C4-2B (cell line): Measurements from ENCODE around the gene RILPL1.
"Not testable (repeated sequence)": the region's sequence is repeated elsewhere in the genome, so short reads cannot be mapped to it uniquely, and the experiment has no call there.

Experiments
- H3K27ac ChIP-seq: fragments of 450-650 bp; 2 replicates; pipeline ENCODE4 v1.5.1; 2017
- CTCF ChIP-seq: fragments of 450-650 bp; conservative IDR thresholded peaks from 2 replicates; pipeline ENCODE4 v1.5.1; 2017; ENCODE audit warnings: mild to moderate bottlenecking
- ZFX ChIP-seq: fragments of 450-650 bp; IDR thresholded peaks from 2 replicates; pipeline ENCODE4 v1.6.1; 2017

The RILPL1 gene

DNA sequence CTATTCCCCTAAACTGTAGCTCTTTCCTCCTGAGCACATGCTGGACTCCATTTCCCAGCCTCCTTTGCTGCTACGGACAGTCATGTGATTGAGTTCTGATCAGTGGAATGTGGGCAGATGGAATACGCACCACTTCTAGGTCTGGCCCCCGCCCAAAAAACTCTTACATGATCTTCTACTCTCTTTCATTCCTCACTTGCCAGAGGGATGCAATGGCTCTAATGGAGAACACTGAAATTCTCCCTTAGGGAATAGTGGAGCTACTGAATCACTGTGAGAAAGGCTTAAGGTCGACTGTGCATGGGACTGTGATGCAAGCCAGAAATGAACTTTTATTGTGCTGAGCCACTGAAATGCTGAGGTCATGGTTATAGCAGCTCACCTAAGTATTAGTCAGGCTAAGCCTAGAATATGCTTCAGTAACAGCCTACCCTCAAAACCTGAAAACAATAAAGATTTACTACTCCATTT is 37.9 kb upstream of the RILPL1 start:
- no peak overlapping the region for H3K27ac ChIP-seq
- TF ChIP-seq ZFX = no peak
- TF ChIP-seq CTCF = no peak

DNA sequence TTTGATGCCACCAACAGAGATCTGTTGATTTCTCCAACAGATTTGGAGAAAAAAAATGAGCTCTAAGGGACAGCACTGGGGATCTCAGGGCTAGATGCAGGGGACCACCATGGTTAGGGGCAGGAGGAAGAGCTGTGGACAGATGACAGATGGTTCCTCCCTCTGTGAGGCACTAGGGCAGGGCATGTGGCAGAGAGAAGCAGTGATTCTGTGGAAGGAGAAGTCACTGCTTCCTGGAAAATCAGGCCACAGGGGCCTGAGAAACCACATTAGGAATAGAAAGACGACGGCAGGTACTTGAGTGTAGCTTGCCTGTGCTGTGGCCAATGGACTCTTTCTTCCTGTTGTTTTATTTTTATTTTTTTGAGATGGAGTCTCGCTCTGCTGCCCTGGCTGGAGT is 25.9 kb upstream of the RILPL1 start:
- H3K27ac ChIP-seq = no peak overlapping the region
- TF ChIP-seq CTCF = no peak

- not testable (repeated sequence) for H3K27ac ChIP-seq
Measured at GRCh38 chr12:123558487-123558886, 25.0 kb upstream of the RILPL1 start.

DNA sequence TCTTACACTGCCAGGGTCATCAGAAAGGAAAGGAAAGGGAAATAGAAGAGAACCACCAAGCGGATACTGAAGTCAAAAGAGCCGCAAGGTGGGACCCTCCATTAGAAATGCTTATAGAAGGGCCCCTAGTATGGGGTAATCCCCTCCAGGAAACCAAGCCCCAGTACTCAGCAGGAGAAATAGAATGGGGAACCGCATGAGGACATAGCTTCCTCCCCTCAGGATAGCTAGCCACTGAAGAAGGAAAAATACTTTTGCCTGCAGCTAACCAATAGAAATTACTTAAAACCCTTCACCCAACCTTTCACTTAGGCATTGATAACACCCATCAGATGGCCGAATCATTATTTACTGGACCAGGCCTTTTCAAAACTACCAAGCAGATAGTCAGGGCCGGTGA is 21.3 kb upstream of the RILPL1 start:
- H3K27ac ChIP-seq = not testable (repeated sequence)

- not testable (repeated sequence) for H3K27ac ChIP-seq
Measured at GRCh38 chr12:123554136-123554535, 20.6 kb upstream of the RILPL1 start.

DNA sequence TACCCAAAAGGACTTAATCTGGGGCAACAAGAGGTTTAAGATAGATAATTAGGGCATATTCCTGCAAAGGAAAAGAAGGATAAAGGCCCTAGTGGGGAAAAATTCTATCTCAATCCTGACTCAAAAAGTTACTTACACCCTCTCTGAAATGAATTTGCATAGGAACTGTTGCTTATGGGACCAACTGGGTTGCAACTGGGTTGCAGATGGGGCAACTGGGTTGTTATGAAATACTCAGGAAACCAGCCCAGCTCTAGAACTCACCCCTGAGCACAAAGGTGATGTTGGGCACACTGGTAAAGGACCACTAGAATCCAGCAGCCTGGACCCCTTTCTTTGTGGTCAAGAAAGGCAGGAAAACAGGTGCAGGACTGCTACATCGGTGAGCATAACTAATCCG is 17.2 kb upstream of the RILPL1 start:
- H3K27ac ChIP-seq = no peak overlapping the region
- no peak for TF ChIP-seq CTCF
- no peak for TF ChIP-seq ZFX

- no peak for TF ChIP-seq ZFX
- no peak for TF ChIP-seq CTCF
Measured at GRCh38 chr12:123548107-123548506, 14.6 kb upstream of the RILPL1 start.

DNA sequence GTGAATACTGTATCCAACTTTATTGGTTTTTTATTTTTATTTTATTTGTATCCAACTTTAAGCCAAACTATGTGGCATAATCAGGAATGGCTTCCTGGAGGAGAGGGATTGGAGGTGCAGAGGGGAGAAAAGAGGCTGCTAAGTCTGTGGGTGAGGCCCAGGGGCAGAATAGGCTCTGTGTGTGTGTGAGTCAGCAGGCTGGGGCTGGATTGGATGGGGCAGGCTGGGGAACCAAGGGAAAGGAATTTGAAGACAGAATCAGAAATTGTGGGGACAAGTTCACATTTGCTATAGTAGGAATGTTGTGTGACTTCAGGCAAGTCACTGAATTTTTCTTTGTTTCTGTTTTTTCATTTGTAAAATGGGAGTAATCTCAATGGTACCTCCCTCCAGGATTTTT is 12.8 kb upstream of the RILPL1 start:
- no peak overlapping the region for H3K27ac ChIP-seq
- no peak for TF ChIP-seq CTCF
- no peak for TF ChIP-seq ZFX

More at GRCh38 chr12:123548107-123548506, 14.6 kb upstream of the RILPL1 start:
- no peak overlapping the region for H3K27ac ChIP-seq

GRCh38 chr12:123543541-123543940 is 10.0 kb upstream of the RILPL1 start:
- no peak overlapping the region for H3K27ac ChIP-seq
- no peak for TF ChIP-seq CTCF
- no peak for TF ChIP-seq ZFX
